ENCODE measurements around the gene PEX19. TPM values are rescaled to one million over a fixed set of nuclear protein-coding genes. Genes with fewer than 3 reads are reported as not detected.

The PEX19 gene
- polyA plus RNA-seq (37.7 and 51.6 TPM in 2 replicates), polyA minus RNA-seq (35.8 and 38.3 TPM in 2 replicates)

DNA sequence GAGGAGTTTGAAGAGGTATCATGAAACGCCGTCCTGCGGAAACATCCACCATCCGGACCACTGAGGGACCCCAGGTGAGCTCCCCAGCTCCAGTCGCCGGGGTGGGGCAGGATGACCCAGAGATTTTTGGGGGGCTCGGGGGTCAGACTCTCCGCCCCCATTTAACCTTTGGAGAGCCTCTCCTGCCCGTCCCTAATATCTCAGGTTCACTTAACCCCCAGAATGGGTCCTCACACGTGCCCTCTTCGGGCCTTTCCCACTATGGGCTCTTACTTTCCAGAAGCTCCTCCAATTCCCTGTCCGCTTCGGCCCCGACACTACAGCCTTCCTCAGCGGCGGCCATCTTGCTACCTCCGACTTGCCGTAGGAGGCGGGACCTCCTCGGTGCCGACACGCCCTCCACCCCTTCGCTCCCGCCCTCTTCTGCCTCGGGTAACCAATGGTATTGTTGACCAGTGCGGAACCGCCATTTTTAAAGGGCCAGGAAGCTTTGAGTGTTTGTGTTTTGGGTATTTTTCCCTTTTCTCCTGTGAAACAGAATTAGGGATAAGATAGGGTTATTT, at the start of gene PEX19:
Gene PEX19 (minus strand): TSS at position 352 of the 563 bp plus-strand sequence. CDS start 9 bp downstream, at position 343.
- Histone ChIP-seq H3K9ac (ENCODE audit: low read length) (peak within 1 kb of the TSS; percentile 74), H3K4me2 (ENCODE audit: low read length) (peak within 1 kb of the TSS; percentile 97), H3K79me2 (replicated peaks; ENCODE audit: insufficient read depth, low read length) (peaks cover 8% of the 10 kb centered on the region), H3F3A (ENCODE audit: insufficient read depth, low read length, poor library complexity, severe bottlenecking) (no peaks in the 10 kb centered on the region), H4K20me1 (ENCODE audit: insufficient read depth) (no peaks in the 10 kb centered on the region), H3K9me2 (ENCODE audit: insufficient read depth, low read length) (no peaks in the 10 kb centered on the region), H3K9me3 (ENCODE audit: low read length) (no peaks in the 10 kb centered on the region), H2AFZ (ENCODE audit: low read depth, low read length) (peak within 1 kb of the TSS; percentile 79), H3K36me3 (ENCODE audit: insufficient read depth, low read length) (no peaks in the 10 kb centered on the region), H3K4me3 (ENCODE audit: low read length) (peak within 1 kb of the TSS; percentile 86), H3K27me3 (ENCODE audit: insufficient read depth, low read depth, low read length) (no peaks in the 10 kb centered on the region), H3K27ac (ENCODE audit: low read length) (peak within 1 kb of the TSS; percentile 35)
- peak; percentile 64 for TF ChIP-seq TAF1 (IDR thresholded peaks at IDR 0.05; ENCODE audit: low read depth)
- TF ChIP-seq, protein P1, sequence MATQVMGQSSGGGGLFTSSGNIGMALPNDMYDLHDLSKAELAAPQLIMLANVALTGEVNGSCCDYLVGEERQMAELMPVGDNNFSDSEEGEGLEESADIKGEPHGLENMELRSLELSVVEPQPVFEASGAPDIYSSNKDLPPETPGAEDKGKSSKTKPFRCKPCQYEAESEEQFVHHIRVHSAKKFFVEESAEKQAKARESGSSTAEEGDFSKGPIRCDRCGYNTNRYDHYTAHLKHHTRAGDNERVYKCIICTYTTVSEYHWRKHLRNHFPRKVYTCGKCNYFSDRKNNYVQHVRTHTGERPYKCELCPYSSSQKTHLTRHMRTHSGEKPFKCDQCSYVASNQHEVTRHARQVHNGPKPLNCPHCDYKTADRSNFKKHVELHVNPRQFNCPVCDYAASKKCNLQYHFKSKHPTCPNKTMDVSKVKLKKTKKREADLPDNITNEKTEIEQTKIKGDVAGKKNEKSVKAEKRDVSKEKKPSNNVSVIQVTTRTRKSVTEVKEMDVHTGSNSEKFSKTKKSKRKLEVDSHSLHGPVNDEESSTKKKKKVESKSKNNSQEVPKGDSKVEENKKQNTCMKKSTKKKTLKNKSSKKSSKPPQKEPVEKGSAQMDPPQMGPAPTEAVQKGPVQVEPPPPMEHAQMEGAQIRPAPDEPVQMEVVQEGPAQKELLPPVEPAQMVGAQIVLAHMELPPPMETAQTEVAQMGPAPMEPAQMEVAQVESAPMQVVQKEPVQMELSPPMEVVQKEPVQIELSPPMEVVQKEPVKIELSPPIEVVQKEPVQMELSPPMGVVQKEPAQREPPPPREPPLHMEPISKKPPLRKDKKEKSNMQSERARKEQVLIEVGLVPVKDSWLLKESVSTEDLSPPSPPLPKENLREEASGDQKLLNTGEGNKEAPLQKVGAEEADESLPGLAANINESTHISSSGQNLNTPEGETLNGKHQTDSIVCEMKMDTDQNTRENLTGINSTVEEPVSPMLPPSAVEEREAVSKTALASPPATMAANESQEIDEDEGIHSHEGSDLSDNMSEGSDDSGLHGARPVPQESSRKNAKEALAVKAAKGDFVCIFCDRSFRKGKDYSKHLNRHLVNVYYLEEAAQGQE (IDR thresholded peaks at IDR 0.05; ENCODE audit: borderline replicate concordance): peak; percentile 54
- TF ChIP-seq MXI1 (conservative IDR thresholded peaks at IDR 0.05; ENCODE audit: poor library complexity, severe bottlenecking): peak; percentile 91
- TF ChIP-seq EP300 (conservative IDR thresholded peaks at IDR 0.05; ENCODE audit: poor library complexity, severe bottlenecking): no peak
- peak; percentile 87 for TF ChIP-seq POLR2AphosphoS5 (IDR thresholded peaks at IDR 0.05)

DNA sequence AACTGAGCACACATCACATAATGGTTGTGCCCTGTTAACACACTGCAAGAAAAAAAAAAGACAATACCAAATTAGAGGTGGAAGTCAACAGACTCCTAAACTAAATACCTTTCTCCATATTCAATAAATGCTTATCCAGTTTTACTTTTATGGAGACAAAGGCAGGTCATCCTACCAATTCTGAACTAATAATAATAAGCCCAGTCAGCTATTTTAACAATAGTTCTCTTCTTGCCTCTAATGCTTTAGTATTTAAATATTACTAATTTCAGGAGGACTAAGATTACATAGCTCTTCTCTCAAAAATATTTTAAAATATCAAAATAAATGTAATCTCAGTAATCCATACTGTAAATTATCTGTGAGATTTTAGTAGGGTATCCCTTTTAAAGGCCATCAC, 47.6 kb upstream of the PEX19 start:
- Histone ChIP-seq H3K27me3 (ENCODE audit: insufficient read depth, low read depth, low read length) (no peaks in the 10 kb centered on the region), H3K4me3 (ENCODE audit: low read length) (no peak overlapping the region), H3K9ac (ENCODE audit: low read length) (no peak overlapping the region), H3K36me3 (ENCODE audit: insufficient read depth, low read length) (peaks cover 6% of the 10 kb centered on the region), H3K4me2 (ENCODE audit: low read length) (no peak overlapping the region), H3F3A (ENCODE audit: insufficient read depth, low read length, poor library complexity, severe bottlenecking) (no peaks in the 10 kb centered on the region), H3K9me3 (ENCODE audit: low read length) (no peaks in the 10 kb centered on the region), H2AFZ (ENCODE audit: low read depth, low read length) (no peak overlapping the region), H3K9me2 (ENCODE audit: insufficient read depth, low read length) (no peaks in the 10 kb centered on the region), H4K20me1 (ENCODE audit: insufficient read depth) (no peaks in the 10 kb centered on the region), H3K27ac (ENCODE audit: low read length) (no peak overlapping the region), H3K79me2 (replicated peaks; ENCODE audit: insufficient read depth, low read length) (no peaks in the 10 kb centered on the region)
- TF ChIP-seq TAF1 (IDR thresholded peaks at IDR 0.05; ENCODE audit: low read depth): no peak
- no peak for TF ChIP-seq POLR2AphosphoS5 (IDR thresholded peaks at IDR 0.05)
- TF ChIP-seq CTCF (IDR thresholded peaks at IDR 0.05; ENCODE audit: poor library complexity, severe bottlenecking): no peak
- no peak for TF ChIP-seq EZH2 (IDR thresholded peaks at IDR 0.05; ENCODE audit: borderline replicate concordance, insufficient read depth, low read length, poor library complexity, severe bottlenecking)
- TF ChIP-seq EP300 (conservative IDR thresholded peaks at IDR 0.05; ENCODE audit: poor library complexity, severe bottlenecking): no peak
- TF ChIP-seq RAD21 (conservative IDR thresholded peaks at IDR 0.05): no peak
- TF ChIP-seq, protein P1 (IDR thresholded peaks at IDR 0.05; ENCODE audit: borderline replicate concordance): no peak
- TF ChIP-seq SMC3 (conservative IDR thresholded peaks at IDR 0.05; ENCODE audit: poor library complexity): no peak
- TF ChIP-seq MXI1 (conservative IDR thresholded peaks at IDR 0.05; ENCODE audit: poor library complexity, severe bottlenecking): no peak

Data from neural cell (in vitro differentiated cells).